Fibroblast of skin of right quadriceps (primary cell): Measurements from ENCODE around the gene PPP6R1.
"Not testable (repeated sequence)": the region's sequence is repeated elsewhere in the genome, so short reads cannot be mapped to it uniquely, and the experiment has no call there.

Experiments used
- DNase-seq: peaks from one replicate; pipeline ENCODE4 v3.0.0-alpha.2; 2013

The PPP6R1 gene

GRCh38 chr19:55223291-55224037 is 35.4 kb downstream of the PPP6R1 start:
- DNase-seq: no peak

GRCh38 chr19:55220525-55220924 is 38.3 kb downstream of the PPP6R1 start:
- no peak for DNase-seq

- DNase-seq: peak; percentile 99
Observed at GRCh38 chr19:55216461-55217198, 42.2 kb downstream of the PPP6R1 start.

GRCh38 chr19:55213547-55213946 is 45.3 kb downstream of the PPP6R1 start:
- no peak for DNase-seq

GRCh38 chr19:55212447-55212846 is 46.4 kb downstream of the PPP6R1 start:
- no peak for DNase-seq

GRCh38 chr19:55209693-55210472 is 48.9 kb downstream of the PPP6R1 start:
- DNase-seq: peak; percentile 92

GRCh38 chr19:55208880-55209692 is 49.7 kb downstream of the PPP6R1 start, which contains the start of gene PTPRH:
Gene PTPRH, minus strand, starts transcription at chr19:55209501. Its CDS starts 68 bp downstream, at chr19:55209433.
- no peak for DNase-seq

GRCh38 chr19:55206664-55207500 is 51.9 kb downstream of the PPP6R1 start:
- DNase-seq: peak; percentile 85

- not testable (repeated sequence) for DNase-seq
Observed at GRCh38 chr19:55202199-55202598, 56.6 kb downstream of the PPP6R1 start.

GRCh38 chr19:55199620-55200204 is 59.1 kb downstream of the PPP6R1 start:
- DNase-seq: no peak

GRCh38 chr19:55198651-55199050 is 60.2 kb downstream of the PPP6R1 start:
- DNase-seq: no peak

- DNase-seq: no peak
Observed at GRCh38 chr19:55197528-55197927, 61.3 kb downstream of the PPP6R1 start.

- no peak for DNase-seq
Observed at GRCh38 chr19:55196803-55197202, 62.0 kb downstream of the PPP6R1 start.

GRCh38 chr19:55193481-55193880 is 65.3 kb downstream of the PPP6R1 start:
- no peak for DNase-seq

- peak; percentile 87 for DNase-seq
Observed at GRCh38 chr19:55189403-55189835, 69.4 kb downstream of the PPP6R1 start.

- DNase-seq: no peak
Observed at GRCh38 chr19:55188625-55189024, 70.2 kb downstream of the PPP6R1 start.

- DNase-seq: no peak
Observed at GRCh38 chr19:55186080-55186479, 72.7 kb downstream of the PPP6R1 start.

GRCh38 chr19:55181740-55182139 is 77.1 kb downstream of the PPP6R1 start:
- DNase-seq: no peak
